ENCODE measurements around the gene TOR1B. TPM values are rescaled to one million over a fixed set of nuclear protein-coding genes. Genes with fewer than 3 reads are reported as not detected.

The TOR1B gene
- total RNA-seq, 1 donor, result 12.3 TPM

GRCh38 chr9:129858167-129858962 lies 55.4 kb downstream of the TOR1B start:
- no peaks in the 10 kb centered on the region for H3K9me3 ChIP-seq (ENCODE audit: low read depth, low read length)
- no peak overlapping the region for H3K4me3 ChIP-seq (ENCODE audit: low read length)
- H3K27me3 ChIP-seq (ENCODE audit: insufficient read depth, low read length), result no peaks in the 10 kb centered on the region
- peaks cover 31% of the 10 kb centered on the region for H3K4me1 ChIP-seq (ENCODE audit: insufficient read depth, low read length)

Other genes with a start within 250 kb of the TOR1B start
- not detected for gene C9orf50, start 182.1 kb upstream of the TOR1B start, total RNA-seq
- 22.0 TPM for gene NTMT1, start 177.0 kb upstream of the TOR1B start, total RNA-seq
- 17.8 TPM for gene ASB6, start 161.0 kb upstream of the TOR1B start, total RNA-seq
- not detected for gene PRRX2, start 137.5 kb upstream of the TOR1B start, total RNA-seq
- 8.7 TPM for gene PTGES, start 50.1 kb upstream of the TOR1B start, total RNA-seq
- gene TOR1A, start 21.0 kb downstream of the TOR1B start, total RNA-seq, result 20.3 TPM
- gene C9orf78, start 32.1 kb downstream of the TOR1B start, total RNA-seq, result 169 TPM
- gene USP20, start 32.3 kb downstream of the TOR1B start, total RNA-seq, result 17.1 TPM
- gene FNBP1, start 240.0 kb downstream of the TOR1B start, total RNA-seq, result 193 TPM